ENCODE results near the gene ZGRF1.
"Not testable (repeated sequence)": the region's sequence is repeated elsewhere in the genome, so short reads cannot be mapped to it uniquely, and the experiment has no call there.

The ZGRF1 gene

DNA sequence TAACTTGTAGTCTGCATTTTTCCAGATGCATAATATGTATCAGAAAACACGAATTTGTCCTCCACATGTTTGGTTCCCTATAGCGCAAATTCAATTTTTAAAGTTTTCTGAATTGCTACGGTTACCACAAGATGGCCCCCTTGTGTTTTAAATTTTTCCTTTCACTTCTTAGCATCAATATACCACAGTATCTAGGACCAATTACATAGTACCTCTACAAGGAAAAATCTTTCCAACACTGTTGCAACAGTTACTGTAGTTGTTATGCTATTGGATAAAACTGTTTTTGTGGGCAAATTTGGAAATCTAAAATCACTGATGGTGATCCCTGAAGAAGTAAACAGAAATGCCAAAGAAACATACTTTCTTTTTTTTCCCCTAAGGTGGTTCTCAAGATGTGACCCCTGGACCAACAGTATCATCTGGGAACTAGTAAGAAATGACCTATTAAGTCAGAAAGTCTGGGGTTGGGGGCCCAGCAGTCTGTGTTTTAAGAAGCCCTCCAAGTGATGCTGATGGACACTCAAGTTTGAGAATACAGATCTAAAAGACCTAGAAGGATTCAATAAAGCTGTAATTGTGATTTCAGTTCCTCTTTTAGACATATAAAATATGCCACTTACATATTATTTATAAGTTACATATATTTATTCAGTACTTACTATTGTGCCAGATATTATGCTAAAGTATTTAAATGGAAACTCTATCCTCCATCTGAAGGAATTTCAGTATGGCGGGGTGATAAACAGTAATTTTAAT is 3.1 kb downstream of the ZGRF1 start:
- H3K9me3 ChIP-seq (ENCODE audit: control insufficient read depth, low read length): no peaks in the 10 kb centered on the region
- no peaks in the 10 kb centered on the region for H3K27me3 ChIP-seq (replicated peaks; ENCODE audit: control insufficient read depth, insufficient read depth, low read length)
- no peak overlapping the region for H3K4me3 ChIP-seq (ENCODE audit: low read length)
- no peaks in the 10 kb centered on the region for H3K36me3 ChIP-seq (ENCODE audit: control insufficient read depth, insufficient read depth, low read length, severe bottlenecking)
- H3K4me1 ChIP-seq (ENCODE audit: control insufficient read depth, insufficient read depth, low read length): peaks cover 11% of the 10 kb centered on the region
- peak overlapping the region; percentile 54 for H3K9ac ChIP-seq (ENCODE audit: low read length)
- peak; percentile 82 for DNase-seq (ENCODE audit: low read depth)

DNA sequence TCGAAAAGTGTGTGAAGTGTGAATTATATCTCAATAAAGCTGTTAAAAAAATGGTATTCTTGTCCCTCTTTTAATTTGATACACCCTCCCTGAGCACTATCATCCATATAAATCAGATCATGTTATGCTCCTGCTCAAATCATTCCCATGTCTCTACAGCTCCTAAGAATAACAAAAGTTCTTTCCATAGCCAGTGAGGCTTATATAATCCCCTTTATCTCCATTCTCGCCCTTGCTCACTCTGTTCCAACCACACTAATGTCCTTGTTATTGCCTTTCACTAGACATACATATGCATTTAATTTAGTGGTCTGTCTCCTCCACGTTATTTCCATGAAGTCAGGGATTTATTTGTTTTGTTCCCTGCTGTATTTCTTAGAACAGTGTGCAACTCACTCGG is 10.5 kb downstream of the ZGRF1 start:
- H3K9ac ChIP-seq (ENCODE audit: low read length): no peak overlapping the region
- no peaks in the 10 kb centered on the region for H3K36me3 ChIP-seq (ENCODE audit: control insufficient read depth, insufficient read depth, low read length, severe bottlenecking)
- no peaks in the 10 kb centered on the region for H3K9me3 ChIP-seq (ENCODE audit: control insufficient read depth, low read length)
- no peak overlapping the region for H3K4me3 ChIP-seq (ENCODE audit: low read length)
- H3K4me1 ChIP-seq (ENCODE audit: control insufficient read depth, insufficient read depth, low read length): no peaks in the 10 kb centered on the region
- no peaks in the 10 kb centered on the region for H3K27me3 ChIP-seq (replicated peaks; ENCODE audit: control insufficient read depth, insufficient read depth, low read length)
- DNase-seq (ENCODE audit: low read depth): no peak

DNA sequence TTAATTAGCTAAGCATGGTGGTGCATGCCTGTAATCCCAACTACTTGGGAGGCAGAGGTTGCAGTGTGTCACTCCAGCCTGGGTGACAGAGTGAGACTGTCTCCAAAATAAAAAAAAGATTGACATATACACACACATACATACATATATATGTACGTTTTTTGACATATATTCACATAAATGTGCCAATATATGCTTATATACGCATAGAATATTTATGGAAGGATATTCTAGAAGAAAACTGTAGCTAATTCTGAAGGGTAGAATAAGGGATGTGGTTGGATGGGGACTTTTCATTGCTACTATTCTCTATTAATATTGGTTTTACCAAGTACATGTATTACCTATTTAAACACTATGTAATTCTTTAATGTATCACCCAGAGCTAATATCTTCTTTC is 19.7 kb downstream of the ZGRF1 start:
- no peak overlapping the region for H3K9ac ChIP-seq (ENCODE audit: low read length)
- no peak for DNase-seq (ENCODE audit: low read depth)
- H3K27me3 ChIP-seq (replicated peaks; ENCODE audit: control insufficient read depth, insufficient read depth, low read length): no peaks in the 10 kb centered on the region
- no peaks in the 10 kb centered on the region for H3K4me1 ChIP-seq (ENCODE audit: control insufficient read depth, insufficient read depth, low read length)
- H3K4me3 ChIP-seq (ENCODE audit: low read length): no peak overlapping the region
- no peaks in the 10 kb centered on the region for H3K36me3 ChIP-seq (ENCODE audit: control insufficient read depth, insufficient read depth, low read length, severe bottlenecking)
- H3K9me3 ChIP-seq (ENCODE audit: control insufficient read depth, low read length): no peaks in the 10 kb centered on the region

DNA sequence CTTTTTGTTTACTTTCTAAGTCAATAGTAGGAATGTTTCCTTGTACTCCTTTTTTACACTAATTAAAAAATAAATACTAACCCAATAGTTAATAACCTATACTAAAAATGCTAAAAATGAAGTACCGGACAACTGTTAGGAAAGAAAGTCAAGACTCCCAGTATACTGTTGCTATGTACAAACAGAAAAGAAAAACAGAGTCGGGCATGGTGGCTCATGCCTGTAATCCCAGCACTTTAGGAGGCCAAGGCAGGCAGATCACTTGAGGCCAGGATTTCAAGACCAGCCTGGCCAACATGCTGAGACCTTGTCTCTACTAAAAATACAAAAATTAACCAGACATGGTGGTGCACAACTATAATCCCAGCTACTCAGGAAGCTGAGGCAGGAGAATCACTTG is 23.9 kb downstream of the ZGRF1 start:
- not testable (repeated sequence) for H3K9ac ChIP-seq (ENCODE audit: low read length); H3K36me3 ChIP-seq (ENCODE audit: control insufficient read depth, insufficient read depth, low read length, severe bottlenecking); H3K9me3 ChIP-seq (ENCODE audit: control insufficient read depth, low read length); DNase-seq (ENCODE audit: low read depth); H3K4me1 ChIP-seq (ENCODE audit: control insufficient read depth, insufficient read depth, low read length); H3K4me3 ChIP-seq (ENCODE audit: low read length); H3K27me3 ChIP-seq (replicated peaks; ENCODE audit: control insufficient read depth, insufficient read depth, low read length)

DNA sequence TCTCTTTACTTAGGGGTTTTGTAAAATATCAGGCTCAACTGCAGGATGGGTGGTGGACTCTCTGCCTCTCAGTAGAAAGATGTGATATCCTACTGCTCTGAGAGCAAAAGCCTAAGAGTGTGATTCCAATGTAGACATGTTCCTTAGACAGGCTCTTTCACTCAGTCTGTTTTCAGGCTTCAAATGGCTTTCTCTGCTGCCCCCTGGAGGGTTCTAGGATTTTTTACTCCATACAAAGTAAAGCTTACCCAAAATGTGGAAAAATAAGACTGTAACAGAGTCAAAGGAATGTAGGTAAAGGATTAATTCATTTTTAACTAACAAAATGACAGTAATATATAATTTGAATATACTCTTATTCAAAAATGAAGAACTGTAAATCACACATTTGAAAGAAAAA is 32.1 kb downstream of the ZGRF1 start:
- peak; percentile 88 for DNase-seq (ENCODE audit: low read depth)
- Histone ChIP-seq H3K9me3 (ENCODE audit: control insufficient read depth, low read length) (no peaks in the 10 kb centered on the region), H3K36me3 (ENCODE audit: control insufficient read depth, insufficient read depth, low read length, severe bottlenecking) (no peaks in the 10 kb centered on the region), H3K4me1 (ENCODE audit: control insufficient read depth, insufficient read depth, low read length) (no peaks in the 10 kb centered on the region), H3K27me3 (replicated peaks; ENCODE audit: control insufficient read depth, insufficient read depth, low read length) (no peaks in the 10 kb centered on the region), H3K9ac (ENCODE audit: low read length) (no peak overlapping the region), H3K4me3 (ENCODE audit: low read length) (no peak overlapping the region)

DNA sequence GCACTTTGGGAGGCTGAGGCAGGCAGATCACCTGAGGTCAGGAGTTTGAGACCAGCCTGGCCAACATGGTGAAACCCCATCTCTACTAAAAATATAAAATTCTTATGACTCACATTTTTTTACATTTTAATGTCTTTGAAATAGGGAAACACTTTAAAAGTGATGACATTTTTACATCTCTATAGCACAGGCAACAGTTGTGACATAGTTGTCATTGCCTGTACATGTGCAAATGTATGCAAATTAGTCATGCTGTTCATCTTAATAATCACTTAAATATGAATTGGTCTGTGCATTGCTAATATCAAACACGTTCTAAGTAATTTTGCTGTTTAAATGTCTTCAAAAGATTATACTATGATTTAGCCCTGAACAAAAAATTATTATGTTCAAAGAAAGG is 41.7 kb downstream of the ZGRF1 start:
- H3K9ac ChIP-seq (ENCODE audit: low read length): no peak overlapping the region
- H3K4me3 ChIP-seq (ENCODE audit: low read length): no peak overlapping the region
- DNase-seq (ENCODE audit: low read depth): no peak
- H3K4me1 ChIP-seq (ENCODE audit: control insufficient read depth, insufficient read depth, low read length): no peaks in the 10 kb centered on the region
- peaks cover 4% of the 10 kb centered on the region for H3K9me3 ChIP-seq (ENCODE audit: control insufficient read depth, low read length)
- H3K36me3 ChIP-seq (ENCODE audit: control insufficient read depth, insufficient read depth, low read length, severe bottlenecking): no peaks in the 10 kb centered on the region
- H3K27me3 ChIP-seq (replicated peaks; ENCODE audit: control insufficient read depth, insufficient read depth, low read length): no peaks in the 10 kb centered on the region

DNA sequence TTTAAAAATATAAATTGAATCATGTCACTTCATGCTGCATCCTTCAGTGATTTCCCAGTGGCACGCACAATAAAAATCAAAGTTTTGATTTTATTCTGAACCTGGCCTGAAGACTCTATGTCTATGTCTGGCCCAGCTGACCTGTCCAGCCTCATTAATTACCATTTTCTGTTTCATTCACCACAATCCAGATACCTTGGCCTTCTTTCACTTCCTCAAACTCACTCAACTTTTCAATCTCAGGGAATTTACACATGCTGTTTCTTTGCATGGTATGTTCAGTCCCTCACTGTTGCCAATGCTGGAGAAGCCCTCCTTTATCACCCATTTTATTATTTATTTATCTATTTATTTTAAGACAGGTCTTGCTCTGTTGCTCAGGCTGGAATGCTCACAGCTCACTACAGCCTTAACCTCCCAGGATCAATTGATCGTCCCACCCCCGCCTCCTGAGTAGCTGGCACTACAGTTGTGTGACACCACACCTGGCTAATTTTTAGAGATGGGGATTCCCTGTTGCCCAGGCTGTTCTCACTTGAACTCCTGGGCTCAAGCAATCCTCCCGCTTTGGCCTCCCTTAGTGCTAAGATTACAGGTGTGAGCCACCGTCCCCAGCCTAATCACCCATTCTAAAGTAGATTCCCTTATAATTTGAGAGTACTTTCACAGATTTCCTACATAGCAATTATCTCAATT is 43.1 kb downstream of the ZGRF1 start:
- Histone ChIP-seq H3K27me3 (replicated peaks; ENCODE audit: control insufficient read depth, insufficient read depth, low read length) (no peaks in the 10 kb centered on the region), H3K4me3 (ENCODE audit: low read length) (no peak overlapping the region), H3K36me3 (ENCODE audit: control insufficient read depth, insufficient read depth, low read length, severe bottlenecking) (no peaks in the 10 kb centered on the region), H3K9me3 (ENCODE audit: control insufficient read depth, low read length) (peaks cover 4% of the 10 kb centered on the region), H3K4me1 (ENCODE audit: control insufficient read depth, insufficient read depth, low read length) (peaks cover 3% of the 10 kb centered on the region), H3K9ac (ENCODE audit: low read length) (no peak overlapping the region)
- DNase-seq (ENCODE audit: low read depth): no peak

DNA sequence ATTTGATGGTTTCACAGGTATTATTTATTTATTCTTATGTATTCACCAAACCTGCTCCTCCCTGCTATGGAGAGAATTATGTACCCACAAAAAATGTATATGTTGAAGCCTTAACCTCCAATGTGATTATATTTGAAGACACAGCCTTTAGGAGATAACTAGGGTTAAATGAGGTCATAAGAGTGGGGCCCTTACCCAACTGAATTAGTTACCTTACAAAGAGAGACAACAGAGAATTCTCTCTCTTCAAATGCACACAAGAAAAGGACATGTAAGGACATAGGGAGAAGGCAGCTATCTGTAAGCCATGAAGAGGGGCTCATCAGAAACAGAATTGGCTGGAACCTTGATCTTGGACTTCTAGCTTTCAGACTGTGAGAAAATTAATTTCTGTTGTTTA is 44.0 kb downstream of the ZGRF1 start:
- no peaks in the 10 kb centered on the region for H3K27me3 ChIP-seq (replicated peaks; ENCODE audit: control insufficient read depth, insufficient read depth, low read length)
- no peak for DNase-seq (ENCODE audit: low read depth)
- no peaks in the 10 kb centered on the region for H3K36me3 ChIP-seq (ENCODE audit: control insufficient read depth, insufficient read depth, low read length, severe bottlenecking)

DNA sequence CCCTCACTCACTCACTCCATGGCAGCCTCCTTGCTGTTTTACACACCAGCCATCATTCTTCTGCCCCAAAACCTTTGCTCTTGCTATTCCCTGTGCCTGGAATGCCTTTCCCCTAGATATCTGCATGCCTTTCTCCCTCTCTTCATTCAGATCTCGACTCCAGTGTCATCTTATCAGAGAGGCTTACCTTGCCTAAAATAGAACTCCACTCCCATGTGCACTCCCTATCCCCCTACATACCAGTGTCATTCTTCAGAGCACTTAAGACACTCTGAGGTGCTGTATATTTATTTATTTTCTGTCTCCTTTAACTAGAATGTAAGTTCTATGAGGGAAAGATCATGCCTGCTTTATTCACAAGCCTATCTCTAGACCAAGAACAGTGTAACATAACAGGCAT is 45.1 kb downstream of the ZGRF1 start:
- DNase-seq (ENCODE audit: low read depth): no peak
- peaks cover 3% of the 10 kb centered on the region for H3K4me1 ChIP-seq (ENCODE audit: control insufficient read depth, insufficient read depth, low read length)

More for the DNA sequence above, 44.0 kb downstream of the ZGRF1 start:
- no peak overlapping the region for H3K9ac ChIP-seq (ENCODE audit: low read length)
- peaks cover 4% of the 10 kb centered on the region for H3K9me3 ChIP-seq (ENCODE audit: control insufficient read depth, low read length)
- no peak overlapping the region for H3K4me3 ChIP-seq (ENCODE audit: low read length)
- peaks cover 3% of the 10 kb centered on the region for H3K4me1 ChIP-seq (ENCODE audit: control insufficient read depth, insufficient read depth, low read length)

DNA sequence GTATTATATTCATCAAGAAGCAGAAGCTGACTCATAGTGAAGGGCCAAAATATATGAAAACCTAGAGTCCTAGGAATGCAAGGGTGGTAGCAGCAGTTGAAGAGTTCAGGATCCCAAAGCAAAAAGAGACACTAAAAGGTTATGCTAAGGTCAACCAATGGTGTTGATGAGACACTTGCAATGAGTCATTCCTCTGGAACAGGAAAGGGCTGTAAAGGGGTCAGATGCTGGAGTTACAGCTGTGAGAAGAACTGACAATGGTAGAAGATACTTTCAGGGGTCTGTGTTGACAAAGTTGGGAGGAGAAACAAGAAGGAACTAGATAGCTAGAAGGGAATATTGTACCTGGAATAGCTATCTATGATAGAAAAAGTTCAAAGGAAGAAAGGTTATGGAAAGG is 47.5 kb downstream of the ZGRF1 start:
- Histone ChIP-seq H3K4me1 (ENCODE audit: control insufficient read depth, insufficient read depth, low read length) (peaks cover 3% of the 10 kb centered on the region), H3K36me3 (ENCODE audit: control insufficient read depth, insufficient read depth, low read length, severe bottlenecking) (no peaks in the 10 kb centered on the region), H3K9me3 (ENCODE audit: control insufficient read depth, low read length) (peaks cover 4% of the 10 kb centered on the region), H3K27me3 (replicated peaks; ENCODE audit: control insufficient read depth, insufficient read depth, low read length) (no peaks in the 10 kb centered on the region), H3K9ac (ENCODE audit: low read length) (no peak overlapping the region), H3K4me3 (ENCODE audit: low read length) (no peak overlapping the region)
- no peak for DNase-seq (ENCODE audit: low read depth)

More for the DNA sequence above, 45.1 kb downstream of the ZGRF1 start:
- no peak overlapping the region for H3K4me3 ChIP-seq (ENCODE audit: low read length)
- no peaks in the 10 kb centered on the region for H3K36me3 ChIP-seq (ENCODE audit: control insufficient read depth, insufficient read depth, low read length, severe bottlenecking)
- H3K9ac ChIP-seq (ENCODE audit: low read length): no peak overlapping the region
- H3K27me3 ChIP-seq (replicated peaks; ENCODE audit: control insufficient read depth, insufficient read depth, low read length): no peaks in the 10 kb centered on the region
- H3K9me3 ChIP-seq (ENCODE audit: control insufficient read depth, low read length): peaks cover 4% of the 10 kb centered on the region

DNA sequence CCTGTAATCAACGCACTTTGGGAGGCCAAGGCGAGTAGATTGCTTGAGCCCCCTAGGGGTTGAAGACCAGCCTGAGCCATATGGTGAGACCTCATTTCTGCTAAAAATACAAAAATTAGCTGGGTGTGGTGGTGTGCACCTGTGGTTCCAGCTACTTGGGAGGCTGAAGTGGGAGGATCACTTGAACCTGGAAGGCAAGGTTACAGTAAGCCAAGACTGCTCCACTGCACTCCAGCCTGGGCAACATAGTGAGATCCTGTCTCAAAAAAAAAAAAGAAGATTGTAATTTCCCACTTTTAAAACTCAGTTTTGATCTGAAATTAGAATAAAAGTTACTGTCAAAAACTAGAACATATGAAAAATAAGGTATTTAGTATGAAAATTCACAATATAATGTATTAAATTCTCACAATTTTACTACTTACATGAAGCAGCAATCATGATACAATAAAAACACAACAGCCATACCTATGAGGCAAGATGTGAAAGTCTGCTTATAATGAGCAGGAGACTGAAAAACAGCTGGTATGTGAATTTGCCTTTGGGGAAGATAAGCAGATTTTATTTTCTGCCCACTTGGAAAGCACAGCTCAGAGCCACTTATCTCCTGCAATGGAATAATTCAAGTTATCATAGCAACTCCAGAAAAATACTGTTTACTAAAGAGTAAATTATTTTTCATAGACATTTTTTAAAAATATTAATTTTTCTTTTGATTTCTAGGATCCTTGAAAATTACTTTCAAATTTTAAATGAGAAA is 50.6 kb downstream of the ZGRF1 start:
- Histone ChIP-seq H3K9ac (ENCODE audit: low read length) (no peak overlapping the region), H3K36me3 (ENCODE audit: control insufficient read depth, insufficient read depth, low read length, severe bottlenecking) (no peaks in the 10 kb centered on the region), H3K4me1 (ENCODE audit: control insufficient read depth, insufficient read depth, low read length) (peaks cover 3% of the 10 kb centered on the region), H3K4me3 (ENCODE audit: low read length) (no peak overlapping the region), H3K27me3 (replicated peaks; ENCODE audit: control insufficient read depth, insufficient read depth, low read length) (no peaks in the 10 kb centered on the region), H3K9me3 (ENCODE audit: control insufficient read depth, low read length) (no peaks in the 10 kb centered on the region)
- DNase-seq (ENCODE audit: low read depth): no peak
